GM18873 (cell line): ENCODE data around the gene GLIS1.

ENCODE experiments used
- ATAC-seq: cut with Tn5 transposase; IDR thresholded peaks from one replicate; pipeline ENCODE4 v1.9.1; 2021; ENCODE audit warnings: mild to moderate bottlenecking, moderate library complexity, moderate number of reproducible peaks; ENCODE audit not compliant: unreplicated experiment, low FRiP score

GLIS1 gene

GRCh38 chr1:53721088-53721487, 17.9 kb downstream of the GLIS1 start:
- no peak for ATAC-seq

GRCh38 chr1:53719469-53719868, 19.5 kb downstream of the GLIS1 start:
- ATAC-seq, result no peak

- ATAC-seq, result no peak
Measured at GRCh38 chr1:53718443-53718842, 20.5 kb downstream of the GLIS1 start.

GRCh38 chr1:53717025-53717804, 21.7 kb downstream of the GLIS1 start:
- ATAC-seq, result no peak

- no peak for ATAC-seq
Measured at GRCh38 chr1:53716150-53716549, 22.8 kb downstream of the GLIS1 start.

GRCh38 chr1:53715478-53715877, 23.5 kb downstream of the GLIS1 start:
- no peak for ATAC-seq

- no peak for ATAC-seq
Measured at GRCh38 chr1:53712276-53712675, 26.7 kb downstream of the GLIS1 start.

- no peak for ATAC-seq
Measured at GRCh38 chr1:53710584-53710983, 28.4 kb downstream of the GLIS1 start.

GRCh38 chr1:53708687-53709086, 30.3 kb downstream of the GLIS1 start:
- no peak for ATAC-seq

GRCh38 chr1:53706356-53706755, 32.6 kb downstream of the GLIS1 start:
- ATAC-seq, result no peak

GRCh38 chr1:53705446-53706096, 33.4 kb downstream of the GLIS1 start:
- no peak for ATAC-seq

- no peak for ATAC-seq
Measured at GRCh38 chr1:53704804-53705445, 34.0 kb downstream of the GLIS1 start.

GRCh38 chr1:53704304-53704703, 34.7 kb downstream of the GLIS1 start:
- ATAC-seq, result no peak

- no peak for ATAC-seq
Measured at GRCh38 chr1:53703174-53703573, 35.8 kb downstream of the GLIS1 start.

GRCh38 chr1:53702341-53702740, 36.6 kb downstream of the GLIS1 start:
- ATAC-seq, result no peak

GRCh38 chr1:53700776-53701175, 38.2 kb downstream of the GLIS1 start:
- no peak for ATAC-seq

GRCh38 chr1:53699981-53700380, 39.0 kb downstream of the GLIS1 start:
- no peak for ATAC-seq

GRCh38 chr1:53698384-53698980, 40.5 kb downstream of the GLIS1 start:
- ATAC-seq, result no peak

- ATAC-seq, result no peak
Measured at GRCh38 chr1:53697721-53698383, 41.1 kb downstream of the GLIS1 start.

- no peak for ATAC-seq
Measured at GRCh38 chr1:53696990-53697389, 42.0 kb downstream of the GLIS1 start.

GRCh38 chr1:53696571-53696970, 42.4 kb downstream of the GLIS1 start:
- ATAC-seq, result no peak
